Type B pancreatic cell (in vitro differentiated cells): ENCODE measurements around the gene RPL39L. TPM values are rescaled to one million over a fixed set of nuclear protein-coding genes. Genes with fewer than 3 reads are reported as not detected.

Experiments used
- DNase-seq: peaks from one replicate; pipeline ENCODE4 v3.0.0; 2021; ENCODE audit warnings: mixed read lengths; ENCODE audit not compliant: unreplicated experiment; ENCODE audit errors: extremely low spot score
- H3K27ac Mint-ChIP-seq: 2 replicates; pipeline ENCODE4 v1.8.0; 2021; ENCODE audit warnings: mild to moderate bottlenecking, mixed read lengths
- H3K27me3 Mint-ChIP-seq: 2 replicates; pipeline ENCODE4 v1.8.0; 2021; ENCODE audit warnings: mixed read lengths
- H3K36me3 Mint-ChIP-seq: 2 replicates; pipeline ENCODE4 v1.8.0; 2021; ENCODE audit warnings: mixed read lengths
- H3K4me1 Mint-ChIP-seq: one replicate; pipeline ENCODE4 v1.8.0; 2021; ENCODE audit warnings: mixed read lengths; ENCODE audit not compliant: unreplicated experiment
- H3K4me3 Mint-ChIP-seq: 2 replicates; pipeline ENCODE4 v1.8.0; 2021; ENCODE audit warnings: mild to moderate bottlenecking, mixed read lengths
- H3K9me3 Mint-ChIP-seq: 2 replicates; pipeline ENCODE4 v1.8.0; 2021; ENCODE audit warnings: mixed read lengths
- CTCF ChIP-seq: fragments of 200-600 bp; sonication (generic); conservative IDR thresholded peaks from 2 replicates; pipeline ENCODE4 v1.5.0; 2021; ENCODE audit warnings: antibody characterized with exemption, mild to moderate bottlenecking
- total RNA-seq: library from RNA; stranded (reverse); gene quantifications from 2 replicates; pipeline ENCODE4 v1.2.1, GENCODE V29; 2021; ENCODE audit warnings: low replicate concordance

RPL39L gene
- total RNA-seq, 1 donor from 2014 or later, result 14.9 TPM

DNA sequence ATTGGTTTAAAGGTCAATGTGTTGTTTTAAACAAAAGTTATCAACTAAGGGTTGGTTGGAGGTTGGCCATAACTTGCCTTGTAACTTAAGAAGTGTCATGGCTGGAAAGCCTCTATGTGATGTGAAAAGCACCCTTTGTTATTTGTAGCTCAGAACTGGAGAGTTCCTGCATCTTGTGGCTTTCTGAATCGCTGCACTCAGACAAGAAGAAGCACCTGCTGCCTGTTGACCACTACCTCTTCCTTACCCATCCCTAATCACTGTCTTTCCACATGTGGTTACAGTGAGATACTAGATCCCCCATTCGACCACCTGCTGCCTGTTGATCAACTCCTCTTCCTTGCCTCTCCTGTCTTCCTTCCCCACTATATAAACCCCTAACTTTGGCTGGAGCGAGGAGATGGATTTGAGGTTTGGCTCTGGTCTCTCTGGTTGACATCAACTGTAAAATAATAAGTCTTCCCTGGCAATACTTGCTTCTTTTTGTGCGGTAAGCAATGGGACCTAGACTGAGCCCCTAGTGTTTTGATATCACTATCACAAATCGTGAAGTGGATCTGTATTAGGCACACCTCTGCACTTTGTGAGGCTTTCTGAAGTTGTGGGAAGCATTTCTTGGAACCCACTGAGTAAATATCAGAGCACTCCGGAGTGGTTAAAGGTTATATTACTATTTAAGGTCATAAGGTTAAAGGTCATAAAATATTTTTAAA lies 13.8 kb downstream of the RPL39L start:
- Mint-ChIP-seq H3K4me1 (no peaks in the 10 kb centered on the region), H3K4me3 (no peak overlapping the region), H3K36me3 (peaks cover 13% of the 10 kb centered on the region), H3K27me3 (no peaks in the 10 kb centered on the region), H3K9me3 (peaks cover 4% of the 10 kb centered on the region), H3K27ac (no peak overlapping the region)
- no peak for TF ChIP-seq CTCF
- DNase-seq, result no peak

DNA sequence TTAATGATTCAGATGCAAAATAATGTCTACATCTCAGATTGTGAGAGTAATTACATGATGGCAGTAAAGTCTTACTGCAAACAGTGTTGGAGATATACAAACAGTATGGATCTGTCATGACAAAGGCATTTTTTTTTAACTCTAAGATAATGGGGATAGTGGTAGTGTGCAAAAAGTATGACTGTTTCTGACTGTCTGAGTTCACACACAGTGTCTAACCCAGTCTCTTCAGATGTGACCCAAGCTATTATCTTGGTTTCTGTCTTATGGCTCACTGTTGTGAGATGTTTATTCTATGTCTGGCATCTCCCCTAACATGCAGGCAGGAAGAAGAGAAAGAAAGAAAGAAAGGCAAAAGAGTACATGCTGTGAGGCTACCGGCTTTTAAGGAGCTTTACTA lies 17.0 kb downstream of the RPL39L start:
- H3K4me3 Mint-ChIP-seq, result no peak overlapping the region
- DNase-seq, result no peak
- no peak for TF ChIP-seq CTCF
- peaks cover 14% of the 10 kb centered on the region for H3K36me3 Mint-ChIP-seq
- H3K9me3 Mint-ChIP-seq, result peaks cover 4% of the 10 kb centered on the region
- H3K27ac Mint-ChIP-seq, result no peak overlapping the region
- no peaks in the 10 kb centered on the region for H3K27me3 Mint-ChIP-seq
- no peaks in the 10 kb centered on the region for H3K4me1 Mint-ChIP-seq

DNA sequence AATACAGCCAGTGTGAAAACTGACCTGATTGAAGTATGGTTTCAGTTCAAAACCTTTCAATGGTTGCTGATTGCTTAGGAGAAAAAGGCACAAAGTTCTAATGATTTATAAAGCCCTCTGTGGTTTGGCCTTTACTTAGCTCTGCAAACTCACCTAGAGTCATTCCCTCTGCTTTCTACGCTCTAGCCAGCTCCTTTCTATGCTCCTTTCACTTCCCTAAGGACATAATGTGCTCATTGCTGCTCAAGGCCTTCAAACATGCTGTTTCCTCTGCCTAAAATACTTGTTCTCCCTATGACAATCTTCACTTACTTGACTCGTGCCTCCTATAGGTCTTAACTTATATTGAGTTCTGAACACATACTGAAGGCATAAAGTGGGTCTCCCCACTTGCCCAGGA lies 19.0 kb downstream of the RPL39L start:
- TF ChIP-seq CTCF, result no peak
- Mint-ChIP-seq H3K4me1 (no peaks in the 10 kb centered on the region), H3K27me3 (no peaks in the 10 kb centered on the region), H3K27ac (no peak overlapping the region), H3K9me3 (peaks cover under 1% of the 10 kb centered on the region), H3K36me3 (peaks cover 5% of the 10 kb centered on the region), H3K4me3 (no peak overlapping the region)
- DNase-seq, result no peak

DNA sequence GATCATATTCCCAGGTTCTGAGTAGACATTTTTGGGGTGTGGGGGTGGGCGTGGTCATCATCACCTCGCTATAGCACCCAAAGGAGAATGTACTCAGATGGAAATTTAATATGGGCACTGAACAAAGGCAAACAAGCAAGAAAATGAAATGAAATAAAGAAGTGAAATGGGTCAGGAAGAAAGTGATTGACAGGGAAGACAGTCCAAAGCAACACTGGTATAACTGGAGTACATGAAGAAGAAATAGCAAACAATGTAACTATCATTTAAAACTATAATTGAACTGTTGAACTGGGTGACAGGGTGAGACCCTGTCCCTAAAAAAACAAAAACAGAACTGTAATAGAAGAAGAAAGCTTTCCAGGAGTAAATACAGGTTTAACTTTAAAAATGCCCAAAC lies 24.8 kb downstream of the RPL39L start:
- H3K9me3 Mint-ChIP-seq, result no peaks in the 10 kb centered on the region
- H3K36me3 Mint-ChIP-seq, result no peaks in the 10 kb centered on the region
- no peaks in the 10 kb centered on the region for H3K4me1 Mint-ChIP-seq
- H3K4me3 Mint-ChIP-seq, result no peak overlapping the region
- H3K27me3 Mint-ChIP-seq, result no peaks in the 10 kb centered on the region
- DNase-seq, result no peak
- H3K27ac Mint-ChIP-seq, result no peak overlapping the region
- TF ChIP-seq CTCF, result no peak

DNA sequence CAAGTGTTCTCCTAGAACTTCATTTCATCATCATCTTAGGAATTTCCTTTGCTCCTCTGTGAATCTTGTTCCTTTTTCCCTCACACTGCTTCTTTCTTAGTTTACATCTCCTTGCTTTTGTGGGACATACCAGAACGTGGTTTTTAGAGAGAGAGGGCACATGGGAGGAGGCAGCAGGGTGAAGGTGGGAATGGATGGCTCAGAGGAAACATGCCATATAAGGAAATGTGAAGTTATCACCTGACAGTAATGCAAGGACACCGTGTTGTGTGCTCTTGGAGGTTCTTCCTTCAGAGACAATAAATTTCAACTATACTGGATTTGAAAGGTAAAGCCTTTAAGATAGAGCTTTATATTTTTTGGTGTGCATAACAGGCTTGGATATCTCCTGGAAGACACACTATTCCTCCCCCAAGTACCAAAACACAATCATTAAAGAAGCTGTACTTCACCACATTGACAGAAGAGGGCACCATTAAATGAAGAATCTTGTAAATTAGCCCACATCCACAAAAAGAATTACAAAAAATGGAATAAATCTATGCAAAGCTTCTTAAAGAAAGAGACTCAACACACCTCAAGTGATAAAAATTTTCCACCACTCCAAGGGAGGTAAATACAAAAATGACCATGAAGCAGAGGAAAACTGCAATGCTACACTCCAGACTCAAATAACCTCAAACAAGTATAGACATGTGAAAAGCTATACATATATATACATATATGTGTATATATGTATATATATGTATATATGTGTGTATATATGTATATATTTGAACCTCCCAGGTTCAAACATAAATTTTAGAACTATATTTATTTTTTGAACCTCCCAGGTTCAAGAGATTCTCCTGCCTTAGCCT lies 26.1 kb downstream of the RPL39L start:
- no peak overlapping the region for H3K4me3 Mint-ChIP-seq
- DNase-seq, result no peak
- H3K27me3 Mint-ChIP-seq, result no peaks in the 10 kb centered on the region
- H3K9me3 Mint-ChIP-seq, result no peaks in the 10 kb centered on the region
- H3K27ac Mint-ChIP-seq, result no peak overlapping the region
- no peaks in the 10 kb centered on the region for H3K4me1 Mint-ChIP-seq
- no peaks in the 10 kb centered on the region for H3K36me3 Mint-ChIP-seq
- peak; percentile 70 for TF ChIP-seq CTCF
